ENCODE results near the gene NSD2.
A peak's percentile ranks its signal among the peaks of the same experiment; 100 is the strongest.

NSD2 gene

DNA sequence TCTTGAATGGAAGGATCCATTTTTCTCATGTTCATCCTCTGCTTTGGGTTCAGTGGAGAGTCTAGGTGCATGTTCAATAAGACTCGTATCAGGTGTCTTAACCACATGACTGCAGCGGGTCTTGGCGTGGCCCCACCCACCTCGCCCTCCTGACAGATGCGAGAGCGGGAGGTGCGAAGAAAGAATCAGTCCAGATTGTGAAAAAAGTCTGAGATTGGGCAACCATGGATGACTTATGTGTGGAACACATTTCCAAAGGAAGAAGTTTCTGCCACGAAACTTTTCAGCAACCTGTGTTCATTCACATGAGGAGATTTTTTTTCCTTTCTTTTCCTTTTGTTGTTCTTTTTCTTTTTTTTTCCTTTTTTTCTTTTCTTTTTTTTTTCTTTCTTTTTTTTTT, 66.8 kb downstream of the NSD2 start:
- TF ChIP-seq, protein P1, sequence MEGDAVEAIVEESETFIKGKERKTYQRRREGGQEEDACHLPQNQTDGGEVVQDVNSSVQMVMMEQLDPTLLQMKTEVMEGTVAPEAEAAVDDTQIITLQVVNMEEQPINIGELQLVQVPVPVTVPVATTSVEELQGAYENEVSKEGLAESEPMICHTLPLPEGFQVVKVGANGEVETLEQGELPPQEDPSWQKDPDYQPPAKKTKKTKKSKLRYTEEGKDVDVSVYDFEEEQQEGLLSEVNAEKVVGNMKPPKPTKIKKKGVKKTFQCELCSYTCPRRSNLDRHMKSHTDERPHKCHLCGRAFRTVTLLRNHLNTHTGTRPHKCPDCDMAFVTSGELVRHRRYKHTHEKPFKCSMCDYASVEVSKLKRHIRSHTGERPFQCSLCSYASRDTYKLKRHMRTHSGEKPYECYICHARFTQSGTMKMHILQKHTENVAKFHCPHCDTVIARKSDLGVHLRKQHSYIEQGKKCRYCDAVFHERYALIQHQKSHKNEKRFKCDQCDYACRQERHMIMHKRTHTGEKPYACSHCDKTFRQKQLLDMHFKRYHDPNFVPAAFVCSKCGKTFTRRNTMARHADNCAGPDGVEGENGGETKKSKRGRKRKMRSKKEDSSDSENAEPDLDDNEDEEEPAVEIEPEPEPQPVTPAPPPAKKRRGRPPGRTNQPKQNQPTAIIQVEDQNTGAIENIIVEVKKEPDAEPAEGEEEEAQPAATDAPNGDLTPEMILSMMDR (IDR thresholded peaks at IDR 0.05; ENCODE audit: insufficient read depth, low read length) = no peak
- TF ChIP-seq SPI1 (IDR thresholded peaks at IDR 0.05; ENCODE audit: borderline replicate concordance, low read depth) (no peak), POLR2AphosphoS5 (IDR thresholded peaks at IDR 0.05; ENCODE audit: low read depth) (no peak), GABPA (IDR thresholded peaks at IDR 0.05; ENCODE audit: low read depth) (no peak)
- DNase-seq (ENCODE audit: low read depth in 1 of 2, low spot score in 1 of 2) = peak in 1 of 2 experiments; percentile 29
- Histone ChIP-seq H3K4me3 (replicated peaks; ENCODE audit: insufficient read depth, low read length) (no peak overlapping the region), H3K27me3 (ENCODE audit: insufficient read depth, poor library complexity, severe bottlenecking) (no peaks in the 10 kb centered on the region), H3K27ac (replicated peaks) (no peak overlapping the region)

DNA sequence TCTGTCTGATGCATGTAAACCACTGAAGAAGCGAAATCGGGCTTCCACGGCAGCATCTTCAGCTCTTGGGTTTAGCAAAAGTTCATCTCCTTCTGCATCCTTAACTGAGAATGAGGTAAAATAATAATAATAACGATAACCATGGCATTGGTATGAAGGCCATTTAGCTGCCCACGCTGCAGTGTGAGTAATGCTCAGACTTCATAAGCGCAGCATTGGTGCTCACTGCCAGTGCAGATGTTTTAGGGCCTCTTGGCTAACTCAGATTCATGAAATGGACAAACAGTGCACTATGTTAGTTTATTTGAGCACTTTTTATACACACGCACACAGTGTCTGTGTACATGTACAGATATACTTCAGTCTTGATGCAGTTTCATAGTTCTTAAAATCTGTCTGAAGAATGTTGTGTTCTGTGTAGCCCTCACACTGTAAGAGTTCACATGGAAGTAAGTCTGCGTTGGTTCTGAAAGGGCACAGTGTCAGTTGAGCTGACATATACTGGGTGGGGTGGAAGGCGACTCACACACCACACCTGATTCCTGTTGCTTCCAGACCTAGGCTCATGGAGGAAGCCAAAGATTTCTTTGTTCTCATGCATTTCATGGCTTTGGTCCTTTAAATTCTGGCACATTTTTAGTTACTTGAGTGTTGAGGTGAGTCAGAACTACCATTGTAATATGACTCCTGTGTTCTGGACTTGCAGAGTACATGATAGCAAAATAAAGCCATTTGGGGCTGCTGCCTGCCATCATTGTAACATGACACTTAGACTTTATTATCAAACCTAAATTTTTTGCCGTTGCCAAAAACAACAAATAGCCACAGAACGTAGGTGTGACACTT, 68.7 kb downstream of the NSD2 start:
- no peak overlapping the region for H3K4me3 ChIP-seq (replicated peaks; ENCODE audit: insufficient read depth, low read length)
- TF ChIP-seq GABPA (IDR thresholded peaks at IDR 0.05; ENCODE audit: low read depth) = no peak
- no peak for TF ChIP-seq SPI1 (IDR thresholded peaks at IDR 0.05; ENCODE audit: borderline replicate concordance, low read depth)
- no peak for TF ChIP-seq REST (IDR thresholded peaks at IDR 0.05; ENCODE audit: insufficient replicate concordance, low read depth)
- TF ChIP-seq, protein P1 (IDR thresholded peaks at IDR 0.05; ENCODE audit: insufficient read depth, low read length) = no peak
- no peak for TF ChIP-seq POLR2AphosphoS5 (IDR thresholded peaks at IDR 0.05; ENCODE audit: low read depth)
- no peak for DNase-seq (ENCODE audit: low read depth in 1 of 2, low spot score in 1 of 2)
- H3K27ac ChIP-seq (replicated peaks) = no peak overlapping the region
- H3K27me3 ChIP-seq (ENCODE audit: insufficient read depth, poor library complexity, severe bottlenecking) = no peaks in the 10 kb centered on the region

DNA sequence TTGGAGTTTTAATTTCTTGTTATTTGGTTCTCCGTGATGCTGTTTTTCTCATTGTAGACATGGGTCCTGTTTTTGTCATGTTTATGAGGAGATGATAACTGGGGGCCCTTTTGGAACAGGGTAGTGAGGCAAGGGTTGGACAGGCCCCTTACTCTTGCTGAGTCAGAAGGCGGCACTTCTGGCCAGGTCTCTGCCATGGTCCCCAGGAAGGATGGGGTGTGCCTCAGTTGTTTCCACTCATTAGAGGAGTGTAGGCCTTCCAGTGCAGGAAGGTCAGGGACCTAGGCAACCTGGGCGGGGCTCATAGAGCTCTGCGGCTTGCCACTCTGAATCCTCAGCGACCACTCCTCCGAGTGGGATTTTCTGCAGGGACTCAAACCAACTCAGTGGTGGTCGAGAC, 69.4 kb downstream of the NSD2 start:
- H3K27ac ChIP-seq (replicated peaks) = no peak overlapping the region
- H3K4me3 ChIP-seq (replicated peaks; ENCODE audit: insufficient read depth, low read length) = no peak overlapping the region
- no peaks in the 10 kb centered on the region for H3K27me3 ChIP-seq (ENCODE audit: insufficient read depth, poor library complexity, severe bottlenecking)
- DNase-seq (ENCODE audit: low read depth in 1 of 2, low spot score in 1 of 2) = no peak
- TF ChIP-seq GABPA (IDR thresholded peaks at IDR 0.05; ENCODE audit: low read depth) = no peak
- TF ChIP-seq SPI1 (IDR thresholded peaks at IDR 0.05; ENCODE audit: borderline replicate concordance, low read depth) = no peak
- TF ChIP-seq, protein P1 (IDR thresholded peaks at IDR 0.05; ENCODE audit: insufficient read depth, low read length) = no peak
- no peak for TF ChIP-seq POLR2AphosphoS5 (IDR thresholded peaks at IDR 0.05; ENCODE audit: low read depth)
- TF ChIP-seq REST (IDR thresholded peaks at IDR 0.05; ENCODE audit: insufficient replicate concordance, low read depth) = no peak
